Measurements from ENCODE around the gene NSMF.
"Not testable (repeated sequence)": the region's sequence is repeated elsewhere in the genome, so short reads cannot be mapped to it uniquely, and the experiment has no call there.

NSMF gene

GRCh38 chr9:137476856-137477255 lies 17.7 kb upstream of the NSMF start:
- DNase-seq: no peak
- TF ChIP-seq GATA1 (IDR thresholded peaks at IDR 0.05; ENCODE audit: low read depth, low read length) (no peak), POLR2A (IDR thresholded peaks at IDR 0.05; ENCODE audit: low read length) (no peak)

GRCh38 chr9:137475666-137476065 lies 16.5 kb upstream of the NSMF start:
- TF ChIP-seq POLR2A (IDR thresholded peaks at IDR 0.05; ENCODE audit: low read length) (no peak), GATA1 (IDR thresholded peaks at IDR 0.05; ENCODE audit: low read depth, low read length) (no peak)
- no peak for DNase-seq

GRCh38 chr9:137474271-137474670 lies 15.1 kb upstream of the NSMF start:
- TF ChIP-seq GATA1 (IDR thresholded peaks at IDR 0.05; ENCODE audit: low read depth, low read length): no peak
- TF ChIP-seq POLR2A (IDR thresholded peaks at IDR 0.05; ENCODE audit: low read length): no peak
- DNase-seq: no peak

GRCh38 chr9:137470785-137471184 lies 11.7 kb upstream of the NSMF start:
- no peak for DNase-seq
- TF ChIP-seq POLR2A (IDR thresholded peaks at IDR 0.05; ENCODE audit: low read length): no peak
- TF ChIP-seq GATA1 (IDR thresholded peaks at IDR 0.05; ENCODE audit: low read depth, low read length): no peak

- no peak for TF ChIP-seq GATA1 (IDR thresholded peaks at IDR 0.05; ENCODE audit: low read depth, low read length)
- no peak for TF ChIP-seq POLR2A (IDR thresholded peaks at IDR 0.05; ENCODE audit: low read length)
- no peak for DNase-seq
Measured at GRCh38 chr9:137467896-137468295, 8.8 kb upstream of the NSMF start.

GRCh38 chr9:137467161-137467581 lies 8.0 kb upstream of the NSMF start:
- DNase-seq: no peak
- TF ChIP-seq POLR2A (IDR thresholded peaks at IDR 0.05; ENCODE audit: low read length) (no peak), GATA1 (IDR thresholded peaks at IDR 0.05; ENCODE audit: low read depth, low read length) (no peak)

GRCh38 chr9:137466389-137467085 lies 7.4 kb upstream of the NSMF start:
- DNase-seq: not testable (repeated sequence)

GRCh38 chr9:137465720-137466388 lies 6.7 kb upstream of the NSMF start:
- DNase-seq: no peak
- TF ChIP-seq GATA1 (IDR thresholded peaks at IDR 0.05; ENCODE audit: low read depth, low read length): no peak
- TF ChIP-seq POLR2A (IDR thresholded peaks at IDR 0.05; ENCODE audit: low read length): no peak

GRCh38 chr9:137465000-137465719 lies 6.0 kb upstream of the NSMF start:
- no peak for TF ChIP-seq GATA1 (IDR thresholded peaks at IDR 0.05; ENCODE audit: low read depth, low read length)
- no peak for TF ChIP-seq POLR2A (IDR thresholded peaks at IDR 0.05; ENCODE audit: low read length)
- no peak for DNase-seq

GRCh38 chr9:137464291-137464999 lies 5.3 kb upstream of the NSMF start:
- TF ChIP-seq GATA1 (IDR thresholded peaks at IDR 0.05; ENCODE audit: low read depth, low read length) (no peak), POLR2A (IDR thresholded peaks at IDR 0.05; ENCODE audit: low read length) (no peak)
- DNase-seq: no peak

GRCh38 chr9:137463931-137464290 lies 4.8 kb upstream of the NSMF start:
- no peak for DNase-seq
- TF ChIP-seq GATA1 (IDR thresholded peaks at IDR 0.05; ENCODE audit: low read depth, low read length) (no peak), POLR2A (IDR thresholded peaks at IDR 0.05; ENCODE audit: low read length) (no peak)

- TF ChIP-seq GATA1 (IDR thresholded peaks at IDR 0.05; ENCODE audit: low read depth, low read length) (no peak), POLR2A (IDR thresholded peaks at IDR 0.05; ENCODE audit: low read length) (no peak)
- no peak for DNase-seq
Measured at GRCh38 chr9:137462986-137463930, 4.1 kb upstream of the NSMF start.

- TF ChIP-seq POLR2A (IDR thresholded peaks at IDR 0.05; ENCODE audit: low read length) (no peak), GATA1 (IDR thresholded peaks at IDR 0.05; ENCODE audit: low read depth, low read length) (no peak)
- no peak for DNase-seq
Measured at GRCh38 chr9:137462396-137462985, 3.4 kb upstream of the NSMF start.

Data from erythroblast (primary cell).